ENCODE data around the gene AVEN.

DNA sequence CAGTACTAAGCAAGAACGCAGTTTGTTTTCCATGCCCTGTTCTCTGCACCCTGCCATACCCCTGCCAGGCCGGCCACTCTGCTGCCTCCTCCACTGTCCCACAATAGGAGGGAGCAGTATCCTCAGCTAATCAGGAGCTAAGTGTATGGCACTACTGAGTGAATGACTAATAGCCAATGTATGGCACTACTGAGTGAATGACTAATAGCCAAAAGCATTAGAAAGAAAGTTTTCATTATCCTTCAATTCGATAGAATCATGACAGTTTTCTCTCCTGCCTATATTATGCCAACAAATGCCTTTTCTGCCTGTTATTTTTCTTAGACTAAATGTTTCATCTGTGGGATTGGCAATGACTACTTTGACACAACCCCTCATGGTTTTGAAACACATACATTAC is 178.2 kb downstream of the AVEN start:
- TF ChIP-seq CTCF (IDR thresholded peaks at IDR 0.05; ENCODE audit: low read depth, low read length, poor library complexity, severe bottlenecking) (no peak), EZH2phosphoT487 (IDR thresholded peaks at IDR 0.05; ENCODE audit: borderline replicate concordance, low read length) (no peak)
